Upper lobe of left lung (tissue), 6 donors: ENCODE results near the gene WRNIP1. TPM values are rescaled to one million over a fixed set of nuclear protein-coding genes. Genes with fewer than 3 reads are reported as not detected.

Source experiments
- ATAC-seq, 2 donors: fragments of 200-7000 bp; cut with Tn5 transposase; one replicate each; pipeline ENCODE4 v1.9.1; 2022; ENCODE audit warnings: mild to moderate bottlenecking in 2 of 2, moderate library complexity in 2 of 2; ENCODE audit not compliant: low FRiP score in 2 of 2
- DNase-seq, 2 donors: peaks; one replicate each; pipeline ENCODE4 v3.0.0-alpha.2; 2019 to 2020
- H3K27ac ChIP-seq, 4 donors: fragments of 200-600 bp; sonication (generic); one replicate each; pipeline ENCODE4 v1.5.1; 2016 to 2019
- H3K27me3 ChIP-seq, 4 donors: fragments of 200-600 bp; sonication (generic); one replicate each; pipeline ENCODE4 v1.5.1; 2017 to 2019
- H3K36me3 ChIP-seq, 4 donors: fragments of 200-600 bp; sonication (generic); one replicate each; pipeline ENCODE4 v1.5.1; 2016 to 2019
- H3K4me1 ChIP-seq, 4 donors: fragments of 200-600 bp; sonication (generic); one replicate each; pipeline ENCODE4 v1.5.1; 2018 to 2019
- H3K4me3 ChIP-seq, 4 donors: fragments of 200-600 bp; sonication (generic); one replicate each; pipeline ENCODE4 v1.5.1; 2017 to 2019; ENCODE audit warnings: mild to moderate bottlenecking in 2 of 4, moderate library complexity in 1 of 4
- H3K9me3 ChIP-seq, 4 donors: fragments of 200-600 bp; sonication (generic); one replicate each; pipeline ENCODE4 v1.5.1; 2018 to 2019
- CTCF ChIP-seq, 6 experiments: fragments of 450-650 bp in 4 of 6; fragments of 200-600 bp in 2 of 6; sonication (generic) in 2 of 6; IDR thresholded peaks; one replicate each; pipeline ENCODE4 v1.5.1; 2016 to 2019; ENCODE audit warnings: antibody characterized with exemption in 6 of 6
- EP300 ChIP-seq, 4 donors: sonication (generic); formaldehyde crosslinking; IDR thresholded peaks; one replicate each; pipeline ENCODE4 v1.5.1; 2017; ENCODE audit warnings: antibody characterized with exemption in 4 of 4, control low read depth in 2 of 4
- POLR2A ChIP-seq, 4 donors: fragments of 450-650 bp; IDR thresholded peaks; one replicate each; pipeline ENCODE4 v1.5.1; 2016 to 2017; ENCODE audit warnings: antibody characterized with exemption in 4 of 4, mild to moderate bottlenecking in 2 of 4
- POLR2AphosphoS5 ChIP-seq, 2 donors: sonication (generic); formaldehyde crosslinking; IDR thresholded peaks; one replicate each; pipeline ENCODE4 v1.5.1; 2017; ENCODE audit warnings: antibody characterized with exemption in 2 of 2
- WGBS, 2 donors: methylation state at CpG; one replicate each; pipeline ENCODE4 v1.1.5; 2017 to 2018; 5-methylcytosine and 5-hydroxymethylcytosine counted together
- total RNA-seq, 6 donors: library from RNA; depleted of rRNA in 4 of 6; stranded (reverse); fragments of >200 nt in 4 of 6; gene quantifications; one replicate each; pipeline versions ENCODE4 v1.1.0 to v1.2.1, GENCODE V29; 2016 to 2021
- donor health status: DM: no; HTN: no; CAD: no; lungs with moderate emphysema.
- donor health status: DM: no; HTN: yes; CAD: no; lungs with severe emphysema.

WRNIP1 gene
- total RNA-seq, 6 donors from 2014 or later = 38.7 to 101 (median 59.2) TPM

DNA sequence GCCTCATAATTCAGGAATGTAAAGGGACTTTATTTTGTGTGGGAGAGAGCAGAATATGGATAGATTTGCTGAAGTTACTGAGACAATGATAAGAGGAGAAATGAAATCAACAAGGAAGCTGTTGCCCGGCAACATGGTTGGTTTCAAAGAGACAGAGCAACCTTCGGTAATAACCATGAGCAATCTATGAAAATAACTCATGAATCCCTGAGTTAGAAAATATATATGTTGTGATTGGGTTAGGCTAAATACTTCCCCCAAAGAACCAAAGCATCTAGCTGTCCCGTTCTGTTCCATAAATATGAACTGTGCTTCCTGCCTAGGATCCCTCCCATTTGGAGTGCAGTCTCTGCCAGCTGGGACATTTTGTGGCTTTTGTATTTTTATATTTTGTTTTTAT lies 53.4 kb downstream of the WRNIP1 start:
- whole genome bisulfite sequencing, 2 donors = 13 to 15% methylated on average over 3 of the region's 3 CpGs
- H3K4me3 ChIP-seq = no peak overlapping the region

GRCh38 chr6:2819115-2819514 lies 53.9 kb downstream of the WRNIP1 start:
- Histone ChIP-seq H3K36me3 (no peaks in the 10 kb centered on the region), H3K27me3 (no peaks in the 10 kb centered on the region), H3K27ac (peak overlapping the region; percentile 60 to 78 (median 66)), H3K4me1 (peaks cover 23 to 36% (median 30%) of the 10 kb centered on the region in 4 donors), H3K4me3 (no peak overlapping the region), H3K9me3 (peaks cover 7 to 8% (median 8%) of the 10 kb centered on the region in 4 donors)
- ATAC-seq (no peak), DNase-seq (no peak)
- 88 to 91% methylated on average over 5 of the region's 5 CpGs for WGBS, 2 donors
- no peak for TF ChIP-seq POLR2A (IDR thresholded peaks at IDR 0.05)
- TF ChIP-seq EP300 (IDR thresholded peaks at IDR 0.05) = no peak
- TF ChIP-seq CTCF (IDR thresholded peaks at IDR 0.05) = no peak
- no peak for TF ChIP-seq POLR2AphosphoS5 (IDR thresholded peaks at IDR 0.05)

More for the DNA sequence above, 53.4 kb downstream of the WRNIP1 start:
- peak in 1 of 2 donors; percentile 55 for ATAC-seq
- Histone ChIP-seq H3K9me3 (peaks cover 7 to 8% (median 8%) of the 10 kb centered on the region in 4 donors), H3K36me3 (no peaks in the 10 kb centered on the region), H3K4me1 (peaks cover 23 to 36% (median 30%) of the 10 kb centered on the region in 4 donors), H3K27me3 (no peaks in the 10 kb centered on the region), H3K27ac (peak overlapping the region; percentile 60 to 78 (median 66))
- DNase-seq = no peak
- TF ChIP-seq EP300 (IDR thresholded peaks at IDR 0.05) (no peak), CTCF (IDR thresholded peaks at IDR 0.05) (no peak), POLR2A (IDR thresholded peaks at IDR 0.05) (no peak), POLR2AphosphoS5 (IDR thresholded peaks at IDR 0.05) (no peak)

- H3K36me3 ChIP-seq = no peaks in the 10 kb centered on the region
- peaks cover 23 to 36% (median 30%) of the 10 kb centered on the region in 4 donors for H3K4me1 ChIP-seq
- no peak for ATAC-seq
- peaks cover 7 to 8% (median 8%) of the 10 kb centered on the region in 4 donors for H3K9me3 ChIP-seq
- no peak for TF ChIP-seq CTCF (IDR thresholded peaks at IDR 0.05)
- TF ChIP-seq POLR2AphosphoS5 (IDR thresholded peaks at IDR 0.05) = no peak
- no peaks in the 10 kb centered on the region for H3K27me3 ChIP-seq
- 41 to 46% methylated on average over 7 of the region's 7 CpGs for WGBS, 2 donors
- no peak for DNase-seq
- no peak overlapping the region for H3K4me3 ChIP-seq
- H3K27ac ChIP-seq = peak overlapping the region in 2 of 4 donors; percentile 70 to 78
Observed at GRCh38 chr6:2819978-2820377, 54.8 kb downstream of the WRNIP1 start.

DNA sequence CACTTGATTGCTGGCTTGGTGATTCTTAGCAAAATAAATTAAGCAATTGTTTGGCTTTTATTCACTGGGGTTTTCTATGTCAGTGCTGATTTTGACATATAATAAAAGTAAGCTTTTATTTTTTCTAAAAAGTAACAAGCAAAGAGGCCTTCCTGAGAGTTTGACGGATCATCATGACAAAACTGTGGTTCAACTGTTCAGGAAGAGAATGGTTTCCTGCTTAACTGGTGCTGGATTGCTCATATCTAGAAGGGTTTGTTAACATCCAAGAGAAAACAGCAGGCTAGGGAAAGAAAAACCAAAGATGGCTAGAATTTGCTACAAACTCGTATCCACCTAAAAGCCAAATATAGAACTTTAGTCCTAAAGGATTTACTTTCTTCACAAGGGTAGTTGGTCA lies 55.2 kb downstream of the WRNIP1 start:
- Histone ChIP-seq H3K4me1 (peaks cover 23 to 36% (median 30%) of the 10 kb centered on the region in 4 donors), H3K36me3 (no peaks in the 10 kb centered on the region), H3K4me3 (no peak overlapping the region), H3K9me3 (peaks cover 7 to 8% (median 8%) of the 10 kb centered on the region in 4 donors), H3K27ac (peak overlapping the region in 2 of 4 donors; percentile 70 to 78), H3K27me3 (no peaks in the 10 kb centered on the region)
- WGBS, 2 donors = 43 to 56% methylated on average over 2 of the region's 2 CpGs
- no peak for TF ChIP-seq CTCF (IDR thresholded peaks at IDR 0.05)
- no peak for TF ChIP-seq POLR2AphosphoS5 (IDR thresholded peaks at IDR 0.05)
- TF ChIP-seq POLR2A (IDR thresholded peaks at IDR 0.05) = no peak
- no peak for TF ChIP-seq EP300 (IDR thresholded peaks at IDR 0.05)
- DNase-seq (no peak), ATAC-seq (no peak)

- H3K9me3 ChIP-seq = no peaks in the 10 kb centered on the region
- 93 to 96% methylated on average over 3 of the region's 3 CpGs for WGBS, 2 donors
- TF ChIP-seq EP300 (IDR thresholded peaks at IDR 0.05) (no peak), CTCF (IDR thresholded peaks at IDR 0.05) (no peak), POLR2AphosphoS5 (IDR thresholded peaks at IDR 0.05) (no peak), POLR2A (IDR thresholded peaks at IDR 0.05) (no peak)
Observed at GRCh38 chr6:2821554-2821953, 56.4 kb downstream of the WRNIP1 start.

More at GRCh38 chr6:2821554-2821953, 56.4 kb downstream of the WRNIP1 start:
- ATAC-seq = no peak
- Histone ChIP-seq H3K27ac (no peak overlapping the region), H3K36me3 (no peaks in the 10 kb centered on the region), H3K27me3 (no peaks in the 10 kb centered on the region), H3K4me3 (no peak overlapping the region), H3K4me1 (peaks cover 23 to 36% (median 30%) of the 10 kb centered on the region in 4 donors)
- no peak for DNase-seq
